ENCODE results near the gene PAK1.

The PAK1 gene

DNA sequence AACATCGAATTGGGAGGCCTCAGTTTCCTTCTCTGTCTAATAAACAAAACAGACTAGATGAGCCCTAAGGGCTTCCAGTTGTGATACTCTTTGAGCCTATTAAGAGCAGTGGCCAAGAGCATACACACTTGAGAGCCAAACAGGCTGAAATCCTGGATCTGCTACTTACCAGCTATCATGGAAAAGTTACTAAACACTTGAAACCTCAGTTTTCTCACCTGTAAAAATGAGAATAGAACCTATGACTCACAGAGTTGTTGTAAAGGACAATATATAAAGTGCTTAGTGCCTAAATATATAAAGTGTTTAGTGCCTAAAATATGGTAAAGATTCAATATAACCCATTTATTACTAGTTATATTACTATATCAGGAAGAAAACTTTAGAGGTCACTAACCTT is 148.7 kb downstream of the PAK1 start:
- no peak overlapping the region for H3K27ac Mint-ChIP-seq
- ATAC-seq (ENCODE audit: low read depth) (no peak), DNase-seq (ENCODE audit: low spot score in 2 of 2) (no peak)
- H3K9me3 Mint-ChIP-seq: no peaks in the 10 kb centered on the region
- H3K27me3 Mint-ChIP-seq: no peaks in the 10 kb centered on the region
- peaks cover 39% of the 10 kb centered on the region for H3K36me3 Mint-ChIP-seq
- H3K4me3 Mint-ChIP-seq: no peak overlapping the region
- H3K4me1 Mint-ChIP-seq: no peaks in the 10 kb centered on the region

DNA sequence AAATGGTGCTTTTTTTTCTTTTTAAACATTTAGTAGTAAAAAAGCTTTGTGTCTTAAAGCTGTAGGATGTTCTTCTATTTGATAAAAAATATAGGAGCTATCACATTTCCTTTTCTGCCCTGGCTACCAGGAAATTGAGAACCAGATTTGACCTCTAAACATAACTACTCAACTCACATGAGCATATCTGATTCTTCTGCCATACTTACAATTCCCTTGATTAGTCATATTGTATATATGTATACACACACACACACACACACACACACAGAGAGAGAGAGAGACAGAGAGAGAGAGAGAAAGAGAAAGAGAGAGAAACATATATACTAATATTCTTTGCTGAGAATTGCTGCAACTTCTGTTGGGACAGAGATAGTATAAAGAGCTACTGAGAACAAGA is 149.4 kb downstream of the PAK1 start:
- Mint-ChIP-seq H3K27me3 (no peaks in the 10 kb centered on the region), H3K4me1 (no peaks in the 10 kb centered on the region), H3K4me3 (no peak overlapping the region), H3K36me3 (peaks cover 39% of the 10 kb centered on the region), H3K27ac (no peak overlapping the region), H3K9me3 (no peaks in the 10 kb centered on the region)
- DNase-seq (ENCODE audit: low spot score in 2 of 2) (no peak), ATAC-seq (ENCODE audit: low read depth) (no peak)

DNA sequence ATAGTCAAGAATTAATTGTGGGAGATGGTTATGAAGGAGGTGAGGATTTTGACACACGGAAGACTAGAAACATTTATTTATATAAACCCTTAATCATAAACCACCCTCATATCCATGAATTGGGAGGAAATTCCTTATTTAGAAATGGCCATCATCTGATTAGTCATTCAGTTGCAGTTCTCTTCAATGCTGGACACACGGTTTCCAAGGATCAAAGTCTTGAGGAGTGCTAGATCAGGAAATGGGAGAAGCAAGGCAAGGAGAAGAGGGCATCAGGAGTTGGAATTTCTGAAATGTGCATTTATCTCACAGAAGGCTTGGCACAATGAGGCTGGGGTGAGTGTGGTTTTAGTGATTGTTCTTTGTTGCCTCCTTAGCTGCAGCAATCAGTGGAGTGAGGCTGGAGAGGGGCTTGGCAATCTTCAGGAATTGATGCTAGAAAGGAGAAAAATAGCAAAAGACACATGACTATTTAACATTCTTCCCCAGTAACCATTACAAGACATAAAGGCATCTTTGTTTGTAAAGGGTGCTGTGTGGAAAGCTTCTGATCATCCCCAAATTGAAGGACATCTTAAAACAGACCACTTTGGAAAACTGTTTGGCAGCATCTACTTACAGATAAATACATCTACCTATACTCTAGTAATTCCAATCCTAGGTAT is 150.8 kb downstream of the PAK1 start:
- no peaks in the 10 kb centered on the region for H3K9me3 Mint-ChIP-seq
- H3K27me3 Mint-ChIP-seq: no peaks in the 10 kb centered on the region
- ATAC-seq (ENCODE audit: low read depth): no peak
- no peaks in the 10 kb centered on the region for H3K4me1 Mint-ChIP-seq
- H3K36me3 Mint-ChIP-seq: peaks cover 32% of the 10 kb centered on the region
- DNase-seq (ENCODE audit: low spot score in 2 of 2): no peak
- H3K27ac Mint-ChIP-seq: no peak overlapping the region
- no peak overlapping the region for H3K4me3 Mint-ChIP-seq

DNA sequence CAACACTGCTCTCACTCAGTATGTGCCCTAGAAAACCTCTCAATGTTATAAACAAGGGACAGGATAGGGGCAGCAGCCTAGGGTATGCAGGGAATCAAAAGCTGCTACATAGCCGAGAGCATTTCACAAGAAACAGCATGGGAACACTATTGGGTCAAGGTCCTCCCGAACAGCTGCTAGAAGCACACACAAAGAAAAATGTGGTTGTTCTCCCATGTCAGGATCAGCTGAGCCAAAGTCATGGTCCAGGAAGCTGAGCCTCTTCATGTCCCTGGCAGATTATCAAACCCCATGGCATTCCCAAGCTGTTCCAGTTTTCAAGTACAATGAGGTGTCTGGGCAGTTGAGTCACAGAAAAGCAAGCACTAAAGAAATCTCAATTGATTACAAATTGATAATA is 151.4 kb downstream of the PAK1 start:
- Mint-ChIP-seq H3K4me3 (no peak overlapping the region), H3K4me1 (no peaks in the 10 kb centered on the region), H3K36me3 (peaks cover 29% of the 10 kb centered on the region), H3K9me3 (no peaks in the 10 kb centered on the region), H3K27ac (no peak overlapping the region), H3K27me3 (no peaks in the 10 kb centered on the region)
- no peak for DNase-seq (ENCODE audit: low spot score in 2 of 2)
- ATAC-seq (ENCODE audit: low read depth): no peak

DNA sequence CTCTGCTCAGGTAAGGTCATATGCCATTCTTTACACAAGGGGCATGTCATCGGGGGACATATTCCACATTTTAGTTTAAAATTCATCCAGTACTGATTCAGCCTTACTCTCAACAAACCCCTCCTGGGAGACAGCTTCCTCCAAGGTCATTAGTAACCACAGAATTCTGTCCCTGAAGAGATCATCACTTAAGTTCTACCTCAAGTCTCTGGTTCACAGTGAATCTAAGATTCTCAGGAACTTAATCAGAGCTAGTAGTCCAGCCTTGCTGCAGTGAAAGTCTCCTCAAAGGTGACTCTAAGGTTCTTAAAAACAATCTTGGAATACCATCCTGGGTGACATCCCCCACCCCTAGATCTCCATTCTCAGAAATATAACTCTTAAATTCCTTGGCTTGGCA is 153.5 kb downstream of the PAK1 start:
- no peak for ATAC-seq (ENCODE audit: low read depth)
- no peaks in the 10 kb centered on the region for H3K4me1 Mint-ChIP-seq
- no peak overlapping the region for H3K4me3 Mint-ChIP-seq
- H3K36me3 Mint-ChIP-seq: peaks cover 21% of the 10 kb centered on the region
- no peaks in the 10 kb centered on the region for H3K9me3 Mint-ChIP-seq
- H3K27me3 Mint-ChIP-seq: peaks cover 2% of the 10 kb centered on the region
- DNase-seq (ENCODE audit: low spot score in 2 of 2): no peak
- no peak overlapping the region for H3K27ac Mint-ChIP-seq

DNA sequence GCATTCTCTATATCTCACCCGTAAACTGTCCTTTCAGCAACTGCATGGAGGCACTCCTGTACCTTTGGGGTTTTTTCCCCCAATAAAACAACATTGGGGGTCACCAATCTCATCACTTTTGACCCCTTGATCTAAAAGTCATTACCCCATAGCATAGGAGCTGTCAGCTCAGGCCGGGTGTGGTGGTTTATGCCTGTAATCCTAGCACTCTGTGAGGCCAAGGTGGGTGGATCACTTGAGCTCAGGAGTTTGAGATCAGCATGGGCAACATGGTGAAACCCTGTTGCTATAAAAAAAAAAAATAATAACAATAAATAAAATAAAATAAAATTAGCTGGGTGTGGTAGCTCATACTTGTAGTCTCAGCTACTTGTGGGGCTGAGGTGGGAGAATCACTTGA is 155.3 kb downstream of the PAK1 start:
- Mint-ChIP-seq H3K36me3 (peaks cover 17% of the 10 kb centered on the region), H3K4me1 (no peaks in the 10 kb centered on the region), H3K27me3 (peaks cover 2% of the 10 kb centered on the region), H3K4me3 (no peak overlapping the region), H3K27ac (no peak overlapping the region), H3K9me3 (no peaks in the 10 kb centered on the region)
- DNase-seq (ENCODE audit: low spot score in 2 of 2): no peak
- ATAC-seq (ENCODE audit: low read depth): no peak

DNA sequence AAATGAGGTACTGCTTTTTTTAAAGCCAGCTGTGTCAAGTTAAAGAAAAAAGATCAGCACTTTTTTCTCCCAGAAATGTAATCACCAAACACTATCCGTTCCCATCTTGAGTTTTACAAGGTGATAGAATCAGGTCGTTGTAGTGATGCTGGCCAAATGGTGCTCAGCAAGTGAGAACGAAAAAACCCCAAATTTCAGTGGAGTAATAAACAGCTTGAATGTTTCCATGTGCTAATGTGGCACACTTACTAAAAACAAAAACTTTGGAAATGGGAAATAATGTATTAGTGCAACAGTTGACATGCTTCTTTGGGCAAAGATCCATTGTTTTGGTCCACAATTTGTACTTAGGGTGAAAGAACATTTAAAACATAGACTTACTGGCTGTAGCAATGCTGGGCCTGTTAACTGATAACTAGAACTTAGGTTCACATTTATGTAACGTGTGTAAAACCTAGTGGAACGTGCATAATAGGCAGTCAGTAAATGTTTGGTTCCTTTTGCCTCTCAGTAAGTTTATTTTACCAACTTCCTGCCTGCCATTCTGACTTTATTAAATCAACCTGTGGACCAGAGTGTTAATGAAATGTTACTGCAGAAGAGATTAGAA is 157.1 kb downstream of the PAK1 start:
- Mint-ChIP-seq H3K36me3 (peaks cover 4% of the 10 kb centered on the region), H3K27ac (no peak overlapping the region), H3K4me3 (no peak overlapping the region), H3K27me3 (peaks cover 5% of the 10 kb centered on the region), H3K9me3 (no peaks in the 10 kb centered on the region), H3K4me1 (no peaks in the 10 kb centered on the region)
- ATAC-seq (ENCODE audit: low read depth): no peak
- DNase-seq (ENCODE audit: low spot score in 2 of 2): no peak

DNA sequence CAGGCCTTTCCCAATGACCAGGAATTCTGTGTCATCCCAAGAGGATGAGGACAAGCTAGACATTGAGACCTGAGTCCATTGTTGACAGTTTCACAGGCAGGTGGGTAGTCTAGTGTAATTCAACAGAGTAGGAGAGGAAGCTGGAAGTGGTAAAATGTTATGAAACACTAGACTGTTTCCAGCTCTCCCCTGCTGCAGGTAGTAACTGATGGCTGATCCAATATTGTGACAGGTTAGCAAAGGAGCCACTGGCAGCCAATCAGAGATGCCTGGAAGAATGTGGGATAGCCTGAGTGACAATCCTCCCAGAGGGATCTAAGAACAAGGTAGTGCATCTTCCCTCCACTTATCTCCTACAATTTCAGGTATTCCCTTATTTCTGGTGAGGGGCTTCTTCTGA is 161.8 kb downstream of the PAK1 start:
- Mint-ChIP-seq H3K27ac (no peak overlapping the region), H3K36me3 (no peaks in the 10 kb centered on the region), H3K27me3 (peaks cover 6% of the 10 kb centered on the region), H3K9me3 (no peaks in the 10 kb centered on the region), H3K4me3 (no peak overlapping the region), H3K4me1 (no peaks in the 10 kb centered on the region)
- ATAC-seq (ENCODE audit: low read depth): no peak
- DNase-seq (ENCODE audit: low spot score in 2 of 2): no peak

DNA sequence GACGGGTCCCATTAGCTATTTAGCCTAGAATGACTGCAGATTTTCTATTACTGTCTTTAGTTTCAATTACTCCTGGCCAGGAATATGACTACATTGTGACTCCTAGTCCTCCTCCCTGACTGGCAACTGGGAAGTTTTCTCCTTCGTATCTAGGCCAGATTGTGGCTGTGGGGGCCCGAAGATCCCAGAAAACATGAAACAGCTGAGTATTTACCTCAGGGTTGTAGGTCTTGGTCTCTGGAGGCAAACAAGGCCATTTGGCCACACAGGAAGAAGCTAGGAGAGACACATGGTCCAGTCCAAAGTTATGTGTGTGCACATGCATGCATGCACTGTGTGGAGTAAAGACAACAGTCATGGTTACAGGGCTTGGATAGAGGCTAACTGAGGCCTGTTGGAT is 162.2 kb downstream of the PAK1 start:
- no peak overlapping the region for H3K4me3 Mint-ChIP-seq
- no peak overlapping the region for H3K27ac Mint-ChIP-seq
- DNase-seq (ENCODE audit: low spot score in 2 of 2) (no peak), ATAC-seq (ENCODE audit: low read depth) (no peak)
- no peaks in the 10 kb centered on the region for H3K36me3 Mint-ChIP-seq
- H3K4me1 Mint-ChIP-seq: no peaks in the 10 kb centered on the region
- H3K27me3 Mint-ChIP-seq: peaks cover 6% of the 10 kb centered on the region
- H3K9me3 Mint-ChIP-seq: no peaks in the 10 kb centered on the region

DNA sequence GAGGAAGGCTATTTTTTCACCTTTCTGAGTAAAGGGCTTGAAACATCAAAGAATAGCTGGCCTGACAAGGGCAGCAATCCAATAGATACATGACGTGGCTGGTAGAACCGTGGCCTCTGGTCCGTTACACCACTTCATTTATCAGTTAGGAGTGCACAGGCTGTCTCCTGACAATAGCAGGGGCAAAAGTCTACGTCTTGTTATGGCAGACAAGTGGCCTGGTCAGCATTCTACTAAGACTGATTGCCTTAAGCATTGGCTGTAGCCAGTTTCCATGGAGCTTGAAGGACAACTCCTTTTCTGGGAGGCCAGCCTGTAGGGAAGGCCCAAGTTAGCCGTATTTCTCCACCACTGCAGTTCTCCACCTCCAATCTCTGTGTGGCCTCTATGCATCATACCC is 163.2 kb downstream of the PAK1 start:
- Mint-ChIP-seq H3K4me3 (no peak overlapping the region), H3K27ac (no peak overlapping the region), H3K36me3 (no peaks in the 10 kb centered on the region), H3K9me3 (no peaks in the 10 kb centered on the region), H3K4me1 (no peaks in the 10 kb centered on the region), H3K27me3 (peaks cover 4% of the 10 kb centered on the region)
- ATAC-seq (ENCODE audit: low read depth): no peak
- no peak for DNase-seq (ENCODE audit: low spot score in 2 of 2)

DNA sequence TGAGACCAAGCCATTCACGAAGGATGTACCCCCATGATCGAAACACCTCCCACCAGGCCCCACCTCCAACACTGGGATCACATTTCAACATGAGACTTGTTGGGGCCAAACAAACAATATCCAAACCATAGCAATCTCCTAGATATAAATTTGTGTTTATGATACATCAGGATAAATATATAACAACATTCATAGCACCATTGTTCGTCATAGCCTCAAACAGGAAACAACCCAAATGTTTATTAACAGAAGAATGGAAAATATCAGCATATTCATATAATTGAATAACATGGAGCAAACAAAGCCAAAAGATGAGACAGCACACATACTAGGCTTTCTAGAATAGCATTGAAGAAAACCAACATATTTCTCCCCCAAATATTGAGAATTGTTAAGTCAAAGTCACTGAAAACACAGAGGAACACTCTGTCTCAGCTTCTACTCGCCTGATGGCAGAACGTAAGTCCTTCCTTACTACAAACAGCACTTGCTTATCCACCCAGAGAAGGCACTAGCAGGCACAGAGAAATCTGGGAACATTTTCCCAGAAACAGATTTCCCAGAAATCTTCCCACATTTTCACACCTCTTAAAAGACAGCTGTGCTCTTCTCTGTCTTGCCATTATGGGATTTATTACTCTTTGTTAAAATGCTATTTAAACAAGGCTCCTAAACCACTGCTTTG is 164.4 kb downstream of the PAK1 start:
- ATAC-seq (ENCODE audit: low read depth) (no peak), DNase-seq (ENCODE audit: low spot score in 2 of 2) (no peak)
- Mint-ChIP-seq H3K36me3 (no peaks in the 10 kb centered on the region), H3K27ac (no peak overlapping the region), H3K27me3 (peaks cover 4% of the 10 kb centered on the region), H3K9me3 (no peaks in the 10 kb centered on the region), H3K4me3 (no peak overlapping the region), H3K4me1 (no peaks in the 10 kb centered on the region)

DNA sequence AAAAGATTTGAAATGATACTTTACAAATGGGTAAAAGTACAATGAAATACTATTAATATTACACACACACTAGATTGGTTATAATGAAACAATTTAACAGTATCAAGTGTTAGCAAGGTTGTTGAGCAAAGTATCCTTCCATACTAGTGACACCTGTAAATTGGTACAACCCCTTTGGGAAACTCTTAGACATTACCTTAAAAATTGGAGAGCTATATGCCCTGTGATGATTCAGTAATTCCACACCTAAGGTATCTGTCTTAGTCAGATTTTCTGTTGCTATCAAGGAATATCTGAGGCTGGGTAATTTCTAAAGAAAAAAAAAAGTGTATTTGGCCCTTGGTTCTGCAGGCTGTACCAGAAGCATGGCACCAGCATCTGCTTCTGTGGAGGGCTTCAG is 165.1 kb downstream of the PAK1 start:
- Mint-ChIP-seq H3K9me3 (no peaks in the 10 kb centered on the region), H3K27ac (no peak overlapping the region), H3K4me1 (no peaks in the 10 kb centered on the region), H3K27me3 (peaks cover 4% of the 10 kb centered on the region), H3K36me3 (no peaks in the 10 kb centered on the region), H3K4me3 (no peak overlapping the region)
- DNase-seq (ENCODE audit: low spot score in 2 of 2): no peak
- ATAC-seq (ENCODE audit: low read depth): no peak

DNA sequence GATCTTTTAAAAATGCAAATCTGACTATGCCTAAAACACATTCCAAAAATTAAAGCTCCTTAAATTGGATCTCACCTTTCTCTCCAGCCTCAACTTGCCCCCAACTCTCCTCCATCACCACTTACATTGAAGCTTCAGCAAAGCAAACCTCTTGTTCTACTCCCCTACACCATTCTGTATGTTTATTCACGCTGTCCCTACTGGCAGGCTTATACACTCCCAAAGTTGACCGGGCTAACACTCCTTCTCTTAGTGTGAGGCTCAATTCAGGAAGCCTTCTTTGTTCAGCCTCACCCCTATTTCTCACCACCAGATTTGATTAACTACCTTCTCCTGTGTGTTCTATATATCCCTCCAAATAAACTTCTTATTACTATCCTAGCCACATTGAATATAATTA is 170.6 kb downstream of the PAK1 start:
- Mint-ChIP-seq H3K27ac (no peak overlapping the region), H3K4me1 (no peaks in the 10 kb centered on the region), H3K27me3 (no peaks in the 10 kb centered on the region), H3K4me3 (no peak overlapping the region), H3K36me3 (no peaks in the 10 kb centered on the region), H3K9me3 (no peaks in the 10 kb centered on the region)
- DNase-seq (ENCODE audit: low spot score in 2 of 2) (no peak), ATAC-seq (ENCODE audit: low read depth) (no peak)

DNA sequence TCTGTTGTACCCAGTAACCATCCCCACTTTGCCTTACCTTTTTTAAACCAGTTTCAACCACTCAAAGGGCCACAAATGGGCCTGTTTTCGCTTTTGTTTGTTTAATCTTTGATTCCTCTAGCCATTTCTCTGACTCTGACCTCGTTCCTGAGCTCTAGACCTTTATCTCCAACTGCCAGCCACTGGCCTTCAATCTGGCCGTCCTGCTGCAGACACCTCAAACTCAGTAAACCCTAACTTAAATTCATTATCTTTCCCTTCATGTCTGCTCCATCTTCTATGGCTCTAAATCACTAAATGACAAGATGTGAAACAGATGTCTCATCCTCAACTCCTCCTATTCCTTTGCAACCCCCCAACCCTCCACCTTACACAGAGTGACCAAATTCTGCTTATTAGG is 171.1 kb downstream of the PAK1 start:
- H3K4me3 Mint-ChIP-seq: no peak overlapping the region
- peaks cover 1% of the 10 kb centered on the region for H3K27me3 Mint-ChIP-seq
- no peaks in the 10 kb centered on the region for H3K36me3 Mint-ChIP-seq
- H3K9me3 Mint-ChIP-seq: no peaks in the 10 kb centered on the region
- no peak for ATAC-seq (ENCODE audit: low read depth)
- H3K4me1 Mint-ChIP-seq: no peaks in the 10 kb centered on the region
- no peak overlapping the region for H3K27ac Mint-ChIP-seq
- DNase-seq (ENCODE audit: low spot score in 2 of 2): no peak

DNA sequence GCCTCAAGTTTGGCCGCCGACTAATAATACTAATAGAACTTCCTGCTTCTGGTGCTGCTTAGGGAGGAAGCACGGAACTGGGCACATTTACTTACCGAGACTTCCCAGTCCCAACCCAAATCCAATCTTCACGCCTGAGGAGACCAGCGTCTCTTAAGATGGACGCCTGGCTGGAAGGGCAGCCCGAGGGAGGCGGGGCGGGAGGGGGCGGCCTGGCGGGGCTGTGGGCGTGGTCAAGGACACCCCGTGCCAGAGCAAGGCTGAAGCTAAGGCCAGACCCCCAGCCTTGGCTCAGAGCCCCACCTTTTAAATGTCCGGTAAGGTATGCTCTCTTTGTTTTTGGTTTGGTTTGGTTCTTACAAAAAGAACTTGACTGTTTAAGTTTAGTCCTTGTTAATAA is 172.4 kb downstream of the PAK1 start, which contains the start of gene GDPD4:
TSS of gene GDPD4 (minus strand) at position 177 of the 400 bp plus-strand sequence. CDS start 16,549 bp downstream, outside the sequence.
- DNase-seq (ENCODE audit: low spot score in 2 of 2) (no peak), ATAC-seq (ENCODE audit: low read depth) (no peak)
- Mint-ChIP-seq H3K9me3 (no peaks in the 10 kb centered on the region), H3K4me3 (no peak within 1 kb of the TSS), H3K27me3 (peaks cover 1% of the 10 kb centered on the region), H3K4me1 (no peaks in the 10 kb centered on the region), H3K36me3 (no peaks in the 10 kb centered on the region), H3K27ac (no peak within 1 kb of the TSS)
